Measurements from ENCODE around the gene TBCD. TPM values are rescaled to one million over a fixed set of nuclear protein-coding genes. Genes with fewer than 3 reads are reported as not detected.

The TBCD gene
- total and polyA plus RNA-seq, 4 donors: 56.3 to 140 (median 92.8) TPM

DNA sequence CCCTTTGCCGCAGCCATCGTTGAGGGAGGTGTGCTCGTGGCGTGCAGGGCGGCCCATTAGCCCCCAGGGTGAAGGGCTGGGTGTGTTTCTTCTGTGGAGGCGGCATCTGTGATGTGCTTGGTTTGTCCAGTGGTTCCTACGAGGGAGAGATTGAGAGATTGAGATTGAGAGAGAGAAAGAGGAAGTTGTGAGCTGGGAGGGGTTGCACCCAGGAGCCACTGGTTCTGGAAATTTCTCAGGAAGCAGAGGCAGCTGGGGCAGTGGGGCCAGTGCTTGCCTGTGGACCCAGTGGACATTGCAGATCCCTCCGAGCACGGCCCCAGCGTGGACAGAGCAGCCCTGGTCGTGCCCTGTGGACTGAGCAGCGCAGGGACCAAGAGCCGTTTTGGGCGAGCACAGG lies 160.0 kb downstream of the TBCD start:
- DNase-seq (ENCODE audit: low read depth in 4 of 6, low spot score in 6 of 6): no peak
- H3K27me3 ChIP-seq (ENCODE audit: control insufficient read depth, insufficient read depth, low read length): no peaks in the 10 kb centered on the region
- peaks cover 24% of the 10 kb centered on the region for H3K4me1 ChIP-seq (ENCODE audit: control insufficient read depth, insufficient read depth, low read length)
- 91% methylated on average over 14 of the region's 14 CpGs for whole genome bisulfite sequencing (ENCODE audit: insufficient coverage)
- H3K27ac ChIP-seq (ENCODE audit: low read depth, low read length): no peak overlapping the region
- H3K36me3 ChIP-seq (ENCODE audit: control insufficient read depth, insufficient read depth, low read length): peaks cover 78% of the 10 kb centered on the region
- H3K9me3 ChIP-seq (ENCODE audit: control insufficient read depth, insufficient read depth, low read length): no peaks in the 10 kb centered on the region
- no peak overlapping the region for H3K4me3 ChIP-seq (ENCODE audit: low read depth, low read length)

DNA sequence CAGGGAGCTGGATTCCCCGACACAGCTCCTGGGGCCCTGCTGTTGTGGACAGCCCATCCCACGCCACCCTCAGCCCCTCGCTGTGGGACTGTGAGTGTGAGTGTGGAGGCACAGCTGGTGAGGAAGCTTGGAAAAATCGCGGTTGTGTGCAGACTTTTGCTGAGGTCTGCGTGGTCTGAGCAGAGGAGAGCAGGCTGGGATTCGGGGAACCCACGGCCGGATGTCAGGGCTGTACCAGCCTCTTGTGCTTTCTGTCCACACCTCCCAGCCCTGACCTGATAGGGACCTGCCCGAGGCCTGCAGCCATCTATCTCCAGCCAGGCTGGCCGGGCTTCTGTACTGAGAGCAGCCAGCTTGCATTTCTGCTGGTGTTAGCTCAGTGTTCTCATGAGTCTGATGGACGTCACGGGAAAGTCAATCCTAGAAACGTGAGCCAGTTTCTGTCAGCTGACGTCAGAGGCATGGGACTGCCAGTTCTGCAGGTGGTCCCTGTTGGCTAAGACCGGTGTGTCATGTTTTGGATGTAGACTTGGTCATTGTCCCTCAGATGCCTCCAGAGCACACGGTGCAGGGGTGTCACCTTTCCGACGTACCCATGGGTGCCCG lies 160.7 kb downstream of the TBCD start:
- Histone ChIP-seq H3K9me3 (ENCODE audit: control insufficient read depth, insufficient read depth, low read length) (no peaks in the 10 kb centered on the region), H3K27ac (ENCODE audit: low read depth, low read length) (no peak overlapping the region), H3K4me3 (ENCODE audit: low read depth, low read length) (no peak overlapping the region), H3K4me1 (ENCODE audit: control insufficient read depth, insufficient read depth, low read length) (peaks cover 20% of the 10 kb centered on the region), H3K36me3 (ENCODE audit: control insufficient read depth, insufficient read depth, low read length) (peaks cover 71% of the 10 kb centered on the region), H3K27me3 (ENCODE audit: control insufficient read depth, insufficient read depth, low read length) (no peaks in the 10 kb centered on the region)
- DNase-seq (ENCODE audit: low read depth in 4 of 6, low spot score in 6 of 6): no peak
- 96% methylated on average over 16 of the region's 20 CpGs for WGBS (ENCODE audit: insufficient coverage)

DNA sequence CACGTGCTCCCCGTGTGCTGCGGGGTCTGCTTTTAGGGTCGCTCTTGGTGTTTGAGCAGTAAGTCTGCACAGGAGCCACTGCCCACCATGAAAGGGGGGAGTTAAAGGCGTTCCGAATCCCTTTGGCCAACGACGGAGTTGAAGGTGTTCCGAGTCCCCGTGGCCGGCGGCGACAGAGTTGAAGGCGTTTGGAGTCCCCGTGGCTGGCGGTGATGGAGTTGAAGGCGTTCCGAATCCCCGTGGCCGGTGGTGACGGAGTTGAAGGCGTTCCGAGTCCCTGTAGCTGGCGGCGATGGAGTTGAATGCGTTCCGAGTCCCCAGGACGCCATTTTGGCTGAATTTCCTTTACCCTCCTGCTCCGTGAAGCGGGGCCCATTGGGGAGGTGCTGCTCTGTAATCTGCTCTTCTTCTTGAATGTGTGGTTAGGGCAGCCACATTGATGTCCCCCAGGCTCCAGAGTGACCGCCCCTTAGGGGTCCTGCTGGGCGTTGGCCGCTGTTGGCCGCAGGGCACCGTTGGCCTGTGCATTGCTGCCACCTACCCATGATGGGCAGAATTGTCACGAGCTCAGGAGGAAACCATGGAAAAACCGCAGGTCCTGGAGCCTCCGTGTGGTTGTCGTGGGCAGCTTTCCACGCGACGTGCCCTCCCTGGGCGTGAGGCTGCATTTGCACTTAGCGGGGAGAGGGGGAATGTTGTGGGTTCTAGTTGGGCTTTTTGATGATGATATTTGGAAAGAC lies 161.6 kb downstream of the TBCD start:
- H3K4me1 ChIP-seq (ENCODE audit: control insufficient read depth, insufficient read depth, low read length): peaks cover 13% of the 10 kb centered on the region
- H3K27me3 ChIP-seq (ENCODE audit: control insufficient read depth, insufficient read depth, low read length): no peaks in the 10 kb centered on the region
- WGBS (ENCODE audit: insufficient coverage): 93% methylated on average over 39 of the region's 44 CpGs
- no peak overlapping the region for H3K4me3 ChIP-seq (ENCODE audit: low read depth, low read length)
- no peak overlapping the region for H3K27ac ChIP-seq (ENCODE audit: low read depth, low read length)
- DNase-seq (ENCODE audit: low read depth in 4 of 6, low spot score in 6 of 6): no peak
- H3K36me3 ChIP-seq (ENCODE audit: control insufficient read depth, insufficient read depth, low read length): peaks cover 67% of the 10 kb centered on the region
- no peaks in the 10 kb centered on the region for H3K9me3 ChIP-seq (ENCODE audit: control insufficient read depth, insufficient read depth, low read length)

DNA sequence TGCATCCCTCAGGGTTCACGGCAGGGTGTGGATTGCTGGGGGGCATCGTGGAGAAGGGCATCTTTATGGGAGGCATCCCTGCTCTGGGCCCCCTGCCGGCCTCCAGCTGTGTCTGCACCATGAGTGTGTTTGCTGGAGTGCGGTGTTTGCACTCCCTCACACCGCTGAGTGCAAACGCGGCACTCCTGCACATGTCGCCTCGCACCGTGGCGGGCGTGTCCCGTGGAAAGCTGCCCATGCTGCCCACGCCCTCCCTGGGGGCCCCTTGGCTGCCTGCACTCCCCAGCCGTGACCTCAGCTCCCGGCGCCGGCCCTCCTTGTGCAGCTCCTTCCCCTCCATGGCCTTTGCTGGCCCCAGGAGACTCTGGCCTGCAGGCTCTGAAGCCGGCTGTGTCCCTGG lies 162.5 kb downstream of the TBCD start:
- 75% methylated on average over 19 of the region's 19 CpGs for WGBS (ENCODE audit: insufficient coverage)
- no peak for DNase-seq (ENCODE audit: low read depth in 4 of 6, low spot score in 6 of 6)
- H3K36me3 ChIP-seq (ENCODE audit: control insufficient read depth, insufficient read depth, low read length): peaks cover 64% of the 10 kb centered on the region
- no peak overlapping the region for H3K27ac ChIP-seq (ENCODE audit: low read depth, low read length)
- no peaks in the 10 kb centered on the region for H3K27me3 ChIP-seq (ENCODE audit: control insufficient read depth, insufficient read depth, low read length)
- no peaks in the 10 kb centered on the region for H3K9me3 ChIP-seq (ENCODE audit: control insufficient read depth, insufficient read depth, low read length)
- no peak overlapping the region for H3K4me3 ChIP-seq (ENCODE audit: low read depth, low read length)
- H3K4me1 ChIP-seq (ENCODE audit: control insufficient read depth, insufficient read depth, low read length): peaks cover 11% of the 10 kb centered on the region

GRCh38 chr17:82915010-82915756 lies 163.3 kb downstream of the TBCD start:
- no peak overlapping the region for H3K4me3 ChIP-seq (ENCODE audit: low read depth, low read length)
- DNase-seq (ENCODE audit: low read depth in 4 of 6, low spot score in 6 of 6): no peak
- no peaks in the 10 kb centered on the region for H3K27me3 ChIP-seq (ENCODE audit: control insufficient read depth, insufficient read depth, low read length)
- H3K9me3 ChIP-seq (ENCODE audit: control insufficient read depth, insufficient read depth, low read length): no peaks in the 10 kb centered on the region
- 90% methylated on average over 32 of the region's 32 CpGs for WGBS (ENCODE audit: insufficient coverage)
- peaks cover 11% of the 10 kb centered on the region for H3K4me1 ChIP-seq (ENCODE audit: control insufficient read depth, insufficient read depth, low read length)
- H3K27ac ChIP-seq (ENCODE audit: low read depth, low read length): no peak overlapping the region
- H3K36me3 ChIP-seq (ENCODE audit: control insufficient read depth, insufficient read depth, low read length): peaks cover 64% of the 10 kb centered on the region

GRCh38 chr17:82915757-82916027 lies 163.8 kb downstream of the TBCD start:
- no peak for DNase-seq (ENCODE audit: low read depth in 4 of 6, low spot score in 6 of 6)
- no peaks in the 10 kb centered on the region for H3K9me3 ChIP-seq (ENCODE audit: control insufficient read depth, insufficient read depth, low read length)
- no peak overlapping the region for H3K4me3 ChIP-seq (ENCODE audit: low read depth, low read length)
- no peak overlapping the region for H3K27ac ChIP-seq (ENCODE audit: low read depth, low read length)
- H3K36me3 ChIP-seq (ENCODE audit: control insufficient read depth, insufficient read depth, low read length): peaks cover 63% of the 10 kb centered on the region
- 94% methylated on average over 11 of the region's 11 CpGs for WGBS (ENCODE audit: insufficient coverage)
- peaks cover 11% of the 10 kb centered on the region for H3K4me1 ChIP-seq (ENCODE audit: control insufficient read depth, insufficient read depth, low read length)
- H3K27me3 ChIP-seq (ENCODE audit: control insufficient read depth, insufficient read depth, low read length): no peaks in the 10 kb centered on the region

DNA sequence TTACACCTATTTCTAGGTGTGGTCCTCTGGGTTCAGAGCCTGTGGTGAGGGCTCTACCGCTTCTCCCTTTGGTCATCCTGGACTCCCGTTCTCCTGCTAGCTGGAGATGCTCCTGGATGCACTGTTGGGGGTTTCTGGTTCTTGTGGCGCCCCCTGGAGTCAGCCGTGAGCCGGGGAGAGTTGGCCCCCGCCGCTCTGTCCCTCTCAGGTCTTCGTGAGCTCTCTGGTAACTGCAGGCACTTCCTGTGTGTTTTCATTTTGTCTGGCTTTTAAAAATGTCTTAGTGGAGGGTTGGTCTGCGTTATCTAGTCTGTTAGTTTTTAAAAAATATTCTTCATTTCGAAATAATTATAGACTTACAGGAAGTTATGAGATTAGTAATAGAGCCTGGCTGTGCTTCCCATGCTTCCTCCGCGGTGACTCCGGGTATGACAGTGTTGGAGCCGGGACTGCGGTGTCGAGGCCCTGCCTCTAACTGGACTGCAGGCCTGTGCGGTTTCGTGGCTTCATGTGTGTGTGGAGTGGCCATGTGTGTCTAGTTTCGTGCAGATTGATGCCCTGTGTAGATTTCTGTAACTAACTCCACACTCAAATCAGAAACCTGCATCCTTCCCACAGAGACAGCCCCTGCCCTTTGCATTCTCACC lies 166.0 kb downstream of the TBCD start:
- Histone ChIP-seq H3K27ac (ENCODE audit: low read depth, low read length) (no peak overlapping the region), H3K9me3 (ENCODE audit: control insufficient read depth, insufficient read depth, low read length) (no peaks in the 10 kb centered on the region), H3K4me1 (ENCODE audit: control insufficient read depth, insufficient read depth, low read length) (peaks cover 5% of the 10 kb centered on the region), H3K36me3 (ENCODE audit: control insufficient read depth, insufficient read depth, low read length) (peaks cover 51% of the 10 kb centered on the region), H3K4me3 (ENCODE audit: low read depth, low read length) (no peak overlapping the region), H3K27me3 (ENCODE audit: control insufficient read depth, insufficient read depth, low read length) (no peaks in the 10 kb centered on the region)
- WGBS (ENCODE audit: insufficient coverage): 84% methylated on average over 17 of the region's 19 CpGs
- no peak for DNase-seq (ENCODE audit: low read depth in 4 of 6, low spot score in 6 of 6)

GRCh38 chr17:82918508-82918907 lies 166.6 kb downstream of the TBCD start:
- no peaks in the 10 kb centered on the region for H3K9me3 ChIP-seq (ENCODE audit: control insufficient read depth, insufficient read depth, low read length)
- H3K27ac ChIP-seq (ENCODE audit: low read depth, low read length): no peak overlapping the region
- H3K36me3 ChIP-seq (ENCODE audit: control insufficient read depth, insufficient read depth, low read length): peaks cover 51% of the 10 kb centered on the region
- no peak for DNase-seq (ENCODE audit: low read depth in 4 of 6, low spot score in 6 of 6)
- 100% methylated on average over 6 of the region's 19 CpGs for WGBS (ENCODE audit: insufficient coverage)
- no peaks in the 10 kb centered on the region for H3K27me3 ChIP-seq (ENCODE audit: control insufficient read depth, insufficient read depth, low read length)
- H3K4me3 ChIP-seq (ENCODE audit: low read depth, low read length): no peak overlapping the region
- H3K4me1 ChIP-seq (ENCODE audit: control insufficient read depth, insufficient read depth, low read length): peaks cover 5% of the 10 kb centered on the region

GRCh38 chr17:82920150-82920549 lies 168.3 kb downstream of the TBCD start:
- DNase-seq (ENCODE audit: low read depth in 4 of 6, low spot score in 6 of 6): no peak
- Histone ChIP-seq H3K36me3 (ENCODE audit: control insufficient read depth, insufficient read depth, low read length) (peaks cover 50% of the 10 kb centered on the region), H3K9me3 (ENCODE audit: control insufficient read depth, insufficient read depth, low read length) (no peaks in the 10 kb centered on the region), H3K4me3 (ENCODE audit: low read depth, low read length) (no peak overlapping the region), H3K27ac (ENCODE audit: low read depth, low read length) (no peak overlapping the region), H3K4me1 (ENCODE audit: control insufficient read depth, insufficient read depth, low read length) (no peaks in the 10 kb centered on the region), H3K27me3 (ENCODE audit: control insufficient read depth, insufficient read depth, low read length) (no peaks in the 10 kb centered on the region)
- WGBS (ENCODE audit: insufficient coverage): 87% methylated on average over 11 of the region's 15 CpGs
